ENCODE results near the gene SLC38A3. TPM values are rescaled to one million over a fixed set of nuclear protein-coding genes. Genes with fewer than 3 reads are reported as not detected.

The SLC38A3 gene
- total and polyA plus RNA-seq, 2 of the 8 experiments (the other 6 are each of a cell fraction or from before 2014, with no cell fraction given), result 1.2 to 3.7 TPM

- Histone ChIP-seq H3K23me2 (ENCODE audit: low read depth, low read length) (no peaks in the 10 kb centered on the region), H2BK5ac (ENCODE audit: low read depth, low read length) (no peak overlapping the region), H3K36me3 (ENCODE audit: control insufficient read depth in 2 of 4, insufficient read depth in 4 of 4, low read length in 3 of 4) (no peaks in the 10 kb centered on the region), H3K56ac (replicated peaks; ENCODE audit: insufficient read length, low read depth, low read length) (no peak overlapping the region), H3K79me2 (ENCODE audit: control insufficient read depth in 1 of 2, insufficient read depth in 2 of 2, low read length in 2 of 2) (no peaks in the 10 kb centered on the region), H3K18ac (ENCODE audit: extremely low read depth, low read length) (no peak overlapping the region), H3K4me3 (ENCODE audit: extremely low read depth in 1 of 4, insufficient read depth in 2 of 4, low read depth in 3 of 4, low read length in 4 of 4) (no peak overlapping the region), H3K27me3 (replicated peaks in 1 of 4; ENCODE audit: control insufficient read depth in 3 of 4, extremely low read depth in 1 of 4, insufficient read depth in 3 of 4, low read length in 3 of 4) (no peaks in the 10 kb centered on the region), H4K5ac (ENCODE audit: insufficient read length, low read depth, low read length) (no peak overlapping the region), H2BK20ac (ENCODE audit: low read length) (no peak overlapping the region), H2AFZ (ENCODE audit: low read length) (no peak overlapping the region), H3K4ac (replicated peaks; ENCODE audit: insufficient read length, low read depth, low read length) (no peak overlapping the region), H3K23ac (ENCODE audit: insufficient read length) (no peak overlapping the region), H4K91ac (replicated peaks; ENCODE audit: insufficient read length, low read length) (peak overlapping the region; percentile 55), H4K8ac (ENCODE audit: extremely low read depth, insufficient read depth, low read length) (no peak overlapping the region; the same call in none of the 2 replicates), H3K9ac (replicated peaks in 1 of 4; ENCODE audit: extremely low read depth in 1 of 4, low read depth in 3 of 4, low read length in 3 of 4) (no peak overlapping the region), H3K9me3 (ENCODE audit: insufficient read depth in 2 of 2, low read depth in 1 of 2, low read length in 1 of 2) (no peaks in the 10 kb centered on the region), H3K4me1 (replicated peaks in 1 of 4; ENCODE audit: control insufficient read depth in 3 of 4, insufficient read depth in 4 of 4, low read length in 3 of 4) (peaks cover 0 to 3% (median 1%) of the 10 kb centered on the region in 4 experiments; a peak in 5 of 7 replicates), H2BK12ac (ENCODE audit: low read depth, low read length) (no peak overlapping the region), H2AK5ac (ENCODE audit: low read depth, low read length) (no peak overlapping the region), H4K20me1 (replicated peaks in 1 of 2; ENCODE audit: control insufficient read depth in 1 of 2, insufficient read depth in 2 of 2, low read length in 2 of 2) (no peaks in the 10 kb centered on the region), H3K4me2 (ENCODE audit: insufficient read depth in 1 of 2, low read depth in 2 of 2, low read length in 2 of 2) (no peak overlapping the region), H2BK120ac (replicated peaks; ENCODE audit: low read depth, low read length) (no peak overlapping the region), H2BK15ac (ENCODE audit: low read length) (peak overlapping the region; percentile 2; the same call in 1 of the 2 replicates), H3K14ac (ENCODE audit: insufficient read length) (no peak overlapping the region), H3K79me1 (ENCODE audit: low read depth, low read length) (no peaks in the 10 kb centered on the region), H3K27ac (ENCODE audit: low read depth, low read length) (no peak overlapping the region)
- CTCF ChIA-PET (ENCODE audit: partially characterized antibody), result interaction anchor here (0.9 to 48.1 kb wide), 7 partner anchors 9 to 106 kb away, joined by 3 to 2149 read pairs (median 52); partner anchors contain the start of genes GNAI2, GNAT1, HYAL3 and LSMEM2
- DNase-seq (ENCODE audit: low read depth in 1 of 2, low spot score in 2 of 2) (no peak), FAIRE-seq (no peak)
- POLR2A ChIA-PET (ENCODE audit: partially characterized antibody), result interaction anchor here (1.2 to 2.5 kb wide), 5 partner anchors 13 to 47 kb away, joined by 3 to 8 read pairs (median 3); partner anchors contain the start of genes GNAI2 and SLC38A3
- WGBS, 2 experiments (ENCODE audit: extremely low coverage in 1 of 2, insufficient coverage in 1 of 2, insufficient read length in 1 of 2, insufficient replicate concordance in 2 of 2, low coverage in 1 of 2, low lambda C conversion rate in 2 of 2, missing lambda C conversion rate in 1 of 2), result 98% methylated on average over 16 of the region's 17 CpGs; no CpG with 5 or more reads in 1 of the 2 experiments
- TF ChIP-seq CHD2 (IDR thresholded peaks at IDR 0.05; ENCODE audit: low read length) (no peak), BCL11A (IDR thresholded peaks at IDR 0.05; ENCODE audit: low read depth in 2 of 2, low read length in 2 of 2) (no peak), TAF1 (IDR thresholded peaks at IDR 0.05; ENCODE audit: low read depth, low read length) (no peak), RBBP5 (IDR thresholded peaks at IDR 0.05; ENCODE audit: borderline replicate concordance, low read depth, low read length) (no peak), E2F6 (IDR thresholded peaks at IDR 0.05) (no peak), SIRT6 (IDR thresholded peaks at IDR 0.05; ENCODE audit: low read length) (no peak), JUND (IDR thresholded peaks at IDR 0.05; ENCODE audit: low read length) (no peak), CBX8 (IDR thresholded peaks at IDR 0.05; ENCODE audit: borderline replicate concordance, low read depth, low read length) (no peak), KDM4A (IDR thresholded peaks at IDR 0.05; ENCODE audit: low read depth, low read length, severe bottlenecking) (no peak), GABPA (IDR thresholded peaks at IDR 0.05; ENCODE audit: borderline replicate concordance, insufficient read depth, low read length) (no peak), SP2 (IDR thresholded peaks at IDR 0.05; ENCODE audit: low read length) (no peak), POLR2AphosphoS5 (IDR thresholded peaks at IDR 0.05; ENCODE audit: low read depth, low read length) (no peak)
Observed at GRCh38 chr3:50218448-50218847, 13.4 kb downstream of the SLC38A3 start.

All from H1 (cell line).